ENCODE measurements around the gene ERMARD. TPM values are rescaled to one million over a fixed set of nuclear protein-coding genes. Genes with fewer than 3 reads are reported as not detected.

The ERMARD gene
- total RNA-seq, 1 donor from 2014 or later, result 26.3 TPM

- peaks cover 20% of the 10 kb centered on the region for H3K4me1 Mint-ChIP-seq
- H3K36me3 Mint-ChIP-seq (ENCODE audit: low read depth), result no peaks in the 10 kb centered on the region
- DNase-seq (ENCODE audit: low read depth, low spot score), result no peak
- peaks cover 16% of the 10 kb centered on the region for H3K27me3 Mint-ChIP-seq (ENCODE audit: low read depth)
- H3K4me3 Mint-ChIP-seq, result no peak overlapping the region
- H3K27ac Mint-ChIP-seq (ENCODE audit: unreplicated experiment), result no peak overlapping the region
- H3K9me3 Mint-ChIP-seq, result no peaks in the 10 kb centered on the region
- TF ChIP-seq CTCF (conservative IDR thresholded peaks at IDR 0.05), result no peak
These were observed 48.8 kb downstream of the ERMARD start for GRCh38 chr6:169800116-169800667.

DNA sequence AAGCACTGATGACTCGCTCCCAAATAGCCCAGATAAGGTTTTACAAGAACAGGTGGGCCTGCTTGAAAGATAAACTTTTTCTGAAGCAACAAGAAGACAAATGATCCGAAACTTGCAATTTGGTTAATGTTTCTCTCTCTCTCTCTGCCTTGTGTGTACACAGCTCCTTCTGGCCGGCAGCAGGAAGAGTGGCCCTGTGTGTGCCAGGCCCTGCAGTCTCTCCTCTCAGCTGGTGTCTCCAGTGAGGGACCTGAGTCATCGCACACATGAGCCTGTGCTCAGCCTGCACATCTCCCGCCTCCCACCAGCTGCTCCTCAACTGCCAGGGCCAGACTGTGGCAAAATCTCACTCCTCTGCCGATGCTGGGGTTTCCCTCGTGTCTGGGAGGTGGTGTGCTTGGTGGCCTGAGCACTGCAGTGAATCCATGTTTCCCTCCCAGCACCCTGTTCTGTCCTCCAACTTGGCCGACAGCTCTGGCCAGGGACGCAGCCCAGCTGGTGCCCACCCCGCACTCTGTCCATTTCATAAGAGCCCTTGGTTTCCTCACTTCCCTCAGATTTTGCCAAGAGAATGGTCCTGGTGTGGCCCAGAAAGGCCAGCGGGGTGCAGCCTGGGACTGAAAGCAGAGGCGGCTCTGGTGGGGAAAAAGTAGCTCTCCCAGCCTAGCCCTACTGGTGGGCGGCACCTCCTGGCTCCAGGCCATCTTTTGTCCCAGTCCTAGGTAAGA is 49.4 kb downstream of the ERMARD start:
- H3K36me3 Mint-ChIP-seq (ENCODE audit: low read depth), result no peaks in the 10 kb centered on the region
- H3K4me1 Mint-ChIP-seq, result peaks cover 20% of the 10 kb centered on the region
- no peak for TF ChIP-seq CTCF (conservative IDR thresholded peaks at IDR 0.05)
- H3K4me3 Mint-ChIP-seq, result no peak overlapping the region
- no peak overlapping the region for H3K27ac Mint-ChIP-seq (ENCODE audit: unreplicated experiment)
- peaks cover 22% of the 10 kb centered on the region for H3K27me3 Mint-ChIP-seq (ENCODE audit: low read depth)
- no peak for DNase-seq (ENCODE audit: low read depth, low spot score)
- no peaks in the 10 kb centered on the region for H3K9me3 Mint-ChIP-seq

- Mint-ChIP-seq H3K27ac (ENCODE audit: unreplicated experiment) (no peak overlapping the region), H3K36me3 (ENCODE audit: low read depth) (no peaks in the 10 kb centered on the region)
- no peak for TF ChIP-seq CTCF (conservative IDR thresholded peaks at IDR 0.05)
These were observed 50.2 kb downstream of the ERMARD start for GRCh38 chr6:169801396-169802160.

GRCh38 chr6:169802790-169803189 is 51.4 kb downstream of the ERMARD start:
- Mint-ChIP-seq H3K36me3 (ENCODE audit: low read depth) (no peaks in the 10 kb centered on the region), H3K9me3 (no peaks in the 10 kb centered on the region), H3K4me1 (peaks cover 20% of the 10 kb centered on the region), H3K27me3 (ENCODE audit: low read depth) (peaks cover 39% of the 10 kb centered on the region), H3K4me3 (no peak overlapping the region), H3K27ac (ENCODE audit: unreplicated experiment) (no peak overlapping the region)
- no peak for DNase-seq (ENCODE audit: low read depth, low spot score)
- no peak for TF ChIP-seq CTCF (conservative IDR thresholded peaks at IDR 0.05)

More at GRCh38 chr6:169801396-169802160, 50.2 kb downstream of the ERMARD start:
- Mint-ChIP-seq H3K27me3 (ENCODE audit: low read depth) (peaks cover 30% of the 10 kb centered on the region), H3K4me3 (no peak overlapping the region), H3K4me1 (peaks cover 20% of the 10 kb centered on the region), H3K9me3 (no peaks in the 10 kb centered on the region)
- no peak for DNase-seq (ENCODE audit: low read depth, low spot score)

DNA sequence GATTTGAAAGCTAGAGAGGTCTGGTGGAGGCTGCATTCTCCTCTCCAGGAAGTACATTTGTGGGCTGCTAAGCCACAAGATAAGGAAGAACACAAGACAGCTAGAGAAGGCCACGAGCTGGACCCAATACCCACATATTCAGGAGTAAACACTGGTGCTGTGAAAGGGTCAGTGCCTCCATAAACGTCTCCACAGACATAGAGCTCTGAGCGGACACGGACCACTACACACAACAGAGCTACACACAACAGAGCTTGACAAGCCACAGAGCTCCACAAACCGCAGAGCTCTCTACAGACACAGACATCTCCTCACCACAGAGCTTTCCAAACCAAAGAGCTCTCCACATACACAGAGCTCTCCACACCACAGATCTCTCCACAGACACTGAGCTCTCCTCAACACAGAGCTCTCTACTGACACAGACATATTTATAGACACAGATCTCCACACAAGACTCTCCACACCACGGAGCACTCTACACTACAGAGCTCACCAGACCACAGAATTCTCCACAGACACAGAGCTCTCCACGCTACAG is 51.9 kb downstream of the ERMARD start:
- Mint-ChIP-seq H3K27me3 (ENCODE audit: low read depth) (peaks cover 39% of the 10 kb centered on the region), H3K27ac (ENCODE audit: unreplicated experiment) (no peak overlapping the region), H3K4me1 (peaks cover 20% of the 10 kb centered on the region), H3K36me3 (ENCODE audit: low read depth) (no peaks in the 10 kb centered on the region), H3K9me3 (no peaks in the 10 kb centered on the region), H3K4me3 (no peak overlapping the region)
- DNase-seq (ENCODE audit: low read depth, low spot score), result no peak
- TF ChIP-seq CTCF (conservative IDR thresholded peaks at IDR 0.05), result no peak
